ENCODE measurements around the gene ZC3H11A. TPM values are rescaled to one million over a fixed set of nuclear protein-coding genes. Genes with fewer than 3 reads are reported as not detected.

Gene ZC3H11A
- polyA plus RNA-seq, 1 of the 3 experiments (the other 2 are of a cell fraction) = 38.0 TPM

GRCh38 chr1:203777596-203777995 is 17.8 kb upstream of the ZC3H11A start:
- no peak for DNase-seq
- Histone ChIP-seq H3K4me1 (ENCODE audit: control insufficient read depth in 1 of 2, insufficient read depth in 2 of 2, low read depth in 1 of 2, low read length in 1 of 2) (peaks cover 0 to 3% of the 10 kb centered on the region in 2 experiments; a peak in 1 of 4 replicates), H3K79me2 (ENCODE audit: insufficient read depth) (no peaks in the 10 kb centered on the region), H3F3A (replicated peaks; ENCODE audit: insufficient read depth) (no peaks in the 10 kb centered on the region), H3K9me3 (no peaks in the 10 kb centered on the region), H3K4me2 (no peak overlapping the region), H3K4me3 (ENCODE audit: low read depth in 2 of 2, low read length in 1 of 2) (no peak overlapping the region), H3K9me2 (no peaks in the 10 kb centered on the region), H3K36me3 (replicated peaks in 1 of 2; ENCODE audit: control insufficient read depth in 1 of 2, insufficient read depth in 2 of 2, low read length in 1 of 2) (no peaks in the 10 kb centered on the region), H3K27me3 (ENCODE audit: insufficient read depth) (no peaks in the 10 kb centered on the region), H2AFZ (ENCODE audit: low read depth) (no peak overlapping the region), H3K27ac (ENCODE audit: low read depth in 2 of 2, low read length in 1 of 2) (no peak overlapping the region), H4K20me1 (ENCODE audit: insufficient read depth) (no peaks in the 10 kb centered on the region), H3K9ac (no peak overlapping the region)
- ChIA-PET POLR2A (no interaction called here), CTCF (interaction anchor here (2.4 kb wide), 1 partner anchor 75 kb away, joined by 9 read pairs; no protein-coding TSS in a partner anchor)
- TF ChIP-seq IRF3 (IDR thresholded peaks at IDR 0.05; ENCODE audit: low read depth, low read length) = no peak
- no peak for TF ChIP-seq EZH2phosphoT487 (IDR thresholded peaks at IDR 0.05; ENCODE audit: borderline replicate concordance, low read depth)
- TF ChIP-seq RXRA (IDR thresholded peaks at IDR 0.05; ENCODE audit: borderline replicate concordance, low read depth) = no peak
- TF ChIP-seq USF2 (IDR thresholded peaks at IDR 0.05; ENCODE audit: borderline replicate concordance, low read depth, low read length) = no peak
- TF ChIP-seq CTCF (IDR thresholded peaks at IDR 0.05) = no peak
- no peak for TF ChIP-seq FOXM1 (IDR thresholded peaks at IDR 0.05; ENCODE audit: low read depth)
- no peak for TF ChIP-seq JUND (IDR thresholded peaks at IDR 0.05)
- TF ChIP-seq RAD21 (IDR thresholded peaks at IDR 0.05; ENCODE audit: low read length) = no peak
- no peak for TF ChIP-seq GATA2 (CRISPR knock-in tag; IDR thresholded peaks at IDR 0.05)
- no peak for TF ChIP-seq SMC3 (IDR thresholded peaks at IDR 0.05; ENCODE audit: low read depth, low read length)
- TF ChIP-seq MXI1 (IDR thresholded peaks at IDR 0.05; ENCODE audit: low read depth, low read length) = no peak
- TF ChIP-seq POLR2AphosphoS5 (IDR thresholded peaks at IDR 0.05; ENCODE audit: low read depth, low read length) = no peak
- TF ChIP-seq NFIC (IDR thresholded peaks at IDR 0.05; ENCODE audit: borderline replicate concordance) = no peak
- TF ChIP-seq GABPA (IDR thresholded peaks at IDR 0.05; ENCODE audit: low read depth) = no peak
- no peak for TF ChIP-seq YY1 (IDR thresholded peaks at IDR 0.05; ENCODE audit: low read depth)
- TF ChIP-seq PBX3 (IDR thresholded peaks at IDR 0.05) = no peak
- TF ChIP-seq TEAD4 (IDR thresholded peaks at IDR 0.05; ENCODE audit: borderline replicate concordance, insufficient read depth) = no peak
- TF ChIP-seq ZBTB33 (IDR thresholded peaks at IDR 0.05; ENCODE audit: borderline replicate concordance, low read depth) = no peak
- no peak for TF ChIP-seq TAF1 (IDR thresholded peaks at IDR 0.05; ENCODE audit: borderline replicate concordance, low read depth, low read length)
- 80% methylated on average over 3 of the region's 3 CpGs for WGBS (ENCODE audit: low lambda C conversion rate)

All from SK-N-SH (cell line).